ENCODE results near the gene MYO1D. TPM values are rescaled to one million over a fixed set of nuclear protein-coding genes. Genes with fewer than 3 reads are reported as not detected.

Gene MYO1D
- total RNA-seq, 1 experiment from 2014 or later, result 206 TPM

DNA sequence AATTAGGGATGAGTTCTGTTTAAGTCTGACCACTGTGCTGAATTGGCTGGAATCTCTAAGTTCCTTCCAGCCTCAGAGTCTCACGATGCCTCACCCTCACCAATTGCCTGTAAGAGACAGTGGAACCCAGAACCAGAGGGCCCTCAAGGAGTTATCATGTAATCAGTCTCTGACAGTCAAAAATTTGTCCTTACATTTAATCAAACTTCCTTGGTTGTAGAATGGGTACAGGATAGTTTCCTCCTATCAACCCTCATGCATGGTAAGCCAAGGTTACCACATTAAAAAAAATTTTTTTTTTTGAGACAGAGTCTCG is 306.9 kb downstream of the MYO1D start:
- CTCF ChIA-PET, result no interaction called here

GRCh38 chr17:32569171-32570080 is 307.5 kb downstream of the MYO1D start:
- no peaks in the 10 kb centered on the region; the same call in 1 of the 2 replicates for H3K4me1 ChIP-seq
- Mint-ChIP-seq H3K36me3 (ENCODE audit: insufficient read depth, unreplicated experiment) (peaks cover 33% of the 10 kb centered on the region), H3K4me1 (ENCODE audit: low read depth, unreplicated experiment) (no peaks in the 10 kb centered on the region), H3K27me3 (ENCODE audit: insufficient read depth, unreplicated experiment) (no peaks in the 10 kb centered on the region), H3K9me3 (ENCODE audit: unreplicated experiment) (no peaks in the 10 kb centered on the region), H3K27ac (ENCODE audit: unreplicated experiment) (no peak overlapping the region), H3K4me3 (ENCODE audit: unreplicated experiment) (no peak overlapping the region)
- DNase-seq, result no peak
- ChIA-PET POLR2A (no interaction called here), CTCF (no interaction called here)
- TF ChIP-seq CTCF (IDR thresholded peaks at IDR 0.05; ENCODE audit: insufficient read depth in 1 of 2, low read depth in 1 of 2, low read length in 1 of 2, severe bottlenecking in 1 of 2, unreplicated experiment in 1 of 2), result no peak
- intact Hi-C loops (cut with micrococcal nuclease; ENCODE audit: unreplicated experiment), result no loop called here
- H3K9me3 ChIP-seq, result no peaks in the 10 kb centered on the region
- BruUV-seq (replicated peaks), result no TSS peak
- H3K4me3 ChIP-seq (ENCODE audit: low read depth, low read length), result no peak overlapping the region
- H3K36me3 ChIP-seq (ENCODE audit: control insufficient read depth, insufficient read depth, low read length), result peaks cover 3% of the 10 kb centered on the region; the same call in 1 of the 2 replicates
- H3K27me3 ChIP-seq (replicated peaks; ENCODE audit: control insufficient read depth, insufficient read depth, low read length), result no peaks in the 10 kb centered on the region

More for the DNA sequence above, 306.9 kb downstream of the MYO1D start:
- no peaks in the 10 kb centered on the region for H3K27me3 ChIP-seq (replicated peaks; ENCODE audit: control insufficient read depth, insufficient read depth, low read length)
- Mint-ChIP-seq H3K27ac (ENCODE audit: unreplicated experiment) (no peak overlapping the region), H3K4me1 (ENCODE audit: low read depth, unreplicated experiment) (no peaks in the 10 kb centered on the region), H3K9me3 (ENCODE audit: unreplicated experiment) (no peaks in the 10 kb centered on the region), H3K4me3 (ENCODE audit: unreplicated experiment) (no peak overlapping the region), H3K27me3 (ENCODE audit: insufficient read depth, unreplicated experiment) (no peaks in the 10 kb centered on the region), H3K36me3 (ENCODE audit: insufficient read depth, unreplicated experiment) (peaks cover 31% of the 10 kb centered on the region)
- H3K4me1 ChIP-seq, result no peaks in the 10 kb centered on the region
- intact Hi-C loops (cut with micrococcal nuclease; ENCODE audit: unreplicated experiment), result no loop called here
- POLR2A ChIA-PET, result no interaction called here
- no peak for DNase-seq
- H3K4me3 ChIP-seq (ENCODE audit: low read depth, low read length), result no peak overlapping the region
- H3K36me3 ChIP-seq (ENCODE audit: control insufficient read depth, insufficient read depth, low read length), result peaks cover 3% of the 10 kb centered on the region; the same call in 1 of the 2 replicates
- TF ChIP-seq CTCF (IDR thresholded peaks at IDR 0.05; ENCODE audit: insufficient read depth in 1 of 2, low read depth in 1 of 2, low read length in 1 of 2, severe bottlenecking in 1 of 2, unreplicated experiment in 1 of 2), result no peak
- H3K9me3 ChIP-seq, result no peaks in the 10 kb centered on the region
- no TSS peak for BruUV-seq (replicated peaks)

- H3K4me1 ChIP-seq, result no peaks in the 10 kb centered on the region; the same call in 1 of the 2 replicates
- ChIA-PET CTCF (no interaction called here), POLR2A (no interaction called here)
- no peaks in the 10 kb centered on the region for H3K4me1 Mint-ChIP-seq (ENCODE audit: low read depth, unreplicated experiment)
- H3K27me3 ChIP-seq (replicated peaks; ENCODE audit: control insufficient read depth, insufficient read depth, low read length), result no peaks in the 10 kb centered on the region
- intact Hi-C loops (cut with micrococcal nuclease; ENCODE audit: unreplicated experiment), result no loop called here
- no peak for TF ChIP-seq CTCF (IDR thresholded peaks at IDR 0.05; ENCODE audit: insufficient read depth in 1 of 2, low read depth in 1 of 2, low read length in 1 of 2, severe bottlenecking in 1 of 2, unreplicated experiment in 1 of 2)
- H3K4me3 ChIP-seq (ENCODE audit: low read depth, low read length), result no peak overlapping the region
- no peak for DNase-seq
- no peaks in the 10 kb centered on the region for H3K27me3 Mint-ChIP-seq (ENCODE audit: insufficient read depth, unreplicated experiment)
- no peaks in the 10 kb centered on the region for H3K9me3 ChIP-seq
- no peaks in the 10 kb centered on the region for H3K9me3 Mint-ChIP-seq (ENCODE audit: unreplicated experiment)
- peaks cover 41% of the 10 kb centered on the region for H3K36me3 Mint-ChIP-seq (ENCODE audit: insufficient read depth, unreplicated experiment)
- H3K27ac Mint-ChIP-seq (ENCODE audit: unreplicated experiment), result no peak overlapping the region
- no TSS peak for BruUV-seq (replicated peaks)
- H3K4me3 Mint-ChIP-seq (ENCODE audit: unreplicated experiment), result no peak overlapping the region
- H3K36me3 ChIP-seq (ENCODE audit: control insufficient read depth, insufficient read depth, low read length), result peaks cover 3% of the 10 kb centered on the region; the same call in 1 of the 2 replicates
Measured at GRCh38 chr17:32568705-32569104, 308.2 kb downstream of the MYO1D start.
